Right atrium auricular region (tissue), 2 donors: Measurements from ENCODE around the gene ANKHD1. TPM values are rescaled to one million over a fixed set of nuclear protein-coding genes. Genes with fewer than 3 reads are reported as not detected.

Source experiments
- DNase-seq: peaks from one replicate; pipeline ENCODE4 v3.0.0-alpha.2; 2019; ENCODE audit warnings: low spot score
- H3K27ac ChIP-seq, 2 donors: fragments of 200-600 bp; sonication (generic); 1 replicate in 1 of 2; 2 replicates in 1 of 2; pipeline ENCODE4 v1.5.1; 2016 to 2019
- H3K27me3 ChIP-seq, 2 donors: fragments of 200-600 bp; sonication (generic); one replicate each; pipeline versions ENCODE4 v1.5.1 to v1.6.0; 2017 to 2019
- H3K36me3 ChIP-seq: fragments of 200-600 bp; sonication (generic); one replicate; pipeline ENCODE4 v1.5.1; 2016
- H3K4me1 ChIP-seq, 2 donors: fragments of 200-600 bp; sonication (generic); one replicate each; pipeline versions ENCODE4 v1.5.1 to v1.6.0; 2017 to 2019
- H3K4me3 ChIP-seq, 2 donors: fragments of 200-600 bp; sonication (generic); 1 replicate in 1 of 2; 2 replicates in 1 of 2; pipeline ENCODE4 v1.5.1; 2017 to 2019; ENCODE audit warnings: mild to moderate bottlenecking in 1 of 2, moderate library complexity in 1 of 2
- H3K9me3 ChIP-seq, 2 donors: fragments of 200-600 bp; sonication (generic); one replicate each; pipeline ENCODE4 v1.5.1; 2019
- total RNA-seq, 2 donors: library from RNA; depleted of rRNA; stranded (reverse); fragments of >200 nt; gene quantifications; one replicate each; pipeline ENCODE4 v1.1.0, GENCODE V29; 2016
- TF ChIP-seq, protein P1 (sequence below), 2 donors: fragments of 200-600 bp; sonication (generic); IDR thresholded peaks; one replicate each; pipeline ENCODE4 v1.5.1; 2019; ENCODE audit warnings: antibody characterized with exemption in 2 of 2

The ANKHD1 gene
- total RNA-seq, 2 donors from 2014 or later: 50.4 to 58.6 TPM

DNA sequence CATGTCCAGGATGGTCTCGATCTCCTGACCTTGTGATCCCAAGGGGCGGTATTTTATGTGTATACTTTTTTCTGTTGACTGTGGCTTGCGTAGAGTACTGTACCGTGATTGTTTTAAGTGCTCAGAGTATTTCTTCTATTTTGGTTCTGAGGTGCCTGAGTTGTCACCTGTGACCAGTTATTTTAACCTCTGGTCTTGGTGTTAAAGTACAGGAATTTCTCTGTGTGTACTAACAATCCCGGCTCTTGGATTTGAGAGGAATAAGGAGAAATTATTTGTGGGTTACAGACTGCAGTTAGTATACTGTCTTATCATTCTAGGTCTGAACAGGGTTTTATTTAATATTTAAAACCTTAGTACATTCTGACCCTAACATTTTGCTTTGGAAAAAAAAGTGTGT lies 2.0 kb downstream of the ANKHD1 start:
- H3K4me1 ChIP-seq: peaks cover 0 to 37% of the 10 kb centered on the region in 2 donors
- H3K9me3 ChIP-seq: no peaks in the 10 kb centered on the region
- H3K4me3 ChIP-seq: peak overlapping the region; percentile 80 to 99
- TF ChIP-seq, protein P1, sequence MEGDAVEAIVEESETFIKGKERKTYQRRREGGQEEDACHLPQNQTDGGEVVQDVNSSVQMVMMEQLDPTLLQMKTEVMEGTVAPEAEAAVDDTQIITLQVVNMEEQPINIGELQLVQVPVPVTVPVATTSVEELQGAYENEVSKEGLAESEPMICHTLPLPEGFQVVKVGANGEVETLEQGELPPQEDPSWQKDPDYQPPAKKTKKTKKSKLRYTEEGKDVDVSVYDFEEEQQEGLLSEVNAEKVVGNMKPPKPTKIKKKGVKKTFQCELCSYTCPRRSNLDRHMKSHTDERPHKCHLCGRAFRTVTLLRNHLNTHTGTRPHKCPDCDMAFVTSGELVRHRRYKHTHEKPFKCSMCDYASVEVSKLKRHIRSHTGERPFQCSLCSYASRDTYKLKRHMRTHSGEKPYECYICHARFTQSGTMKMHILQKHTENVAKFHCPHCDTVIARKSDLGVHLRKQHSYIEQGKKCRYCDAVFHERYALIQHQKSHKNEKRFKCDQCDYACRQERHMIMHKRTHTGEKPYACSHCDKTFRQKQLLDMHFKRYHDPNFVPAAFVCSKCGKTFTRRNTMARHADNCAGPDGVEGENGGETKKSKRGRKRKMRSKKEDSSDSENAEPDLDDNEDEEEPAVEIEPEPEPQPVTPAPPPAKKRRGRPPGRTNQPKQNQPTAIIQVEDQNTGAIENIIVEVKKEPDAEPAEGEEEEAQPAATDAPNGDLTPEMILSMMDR (IDR thresholded peaks at IDR 0.05): no peak
- no peaks in the 10 kb centered on the region for H3K27me3 ChIP-seq
- H3K27ac ChIP-seq: no peak overlapping the region
- DNase-seq: no peak
- no peaks in the 10 kb centered on the region for H3K36me3 ChIP-seq

- no peak for DNase-seq
- Histone ChIP-seq H3K36me3 (no peaks in the 10 kb centered on the region), H3K27me3 (no peaks in the 10 kb centered on the region), H3K4me1 (peaks cover 0 to 15% of the 10 kb centered on the region in 2 donors), H3K27ac (no peak overlapping the region), H3K9me3 (no peaks in the 10 kb centered on the region), H3K4me3 (no peak overlapping the region)
- TF ChIP-seq, protein P1 (IDR thresholded peaks at IDR 0.05): no peak
Observed at GRCh38 chr5:140408750-140409241, 7.2 kb downstream of the ANKHD1 start.

DNA sequence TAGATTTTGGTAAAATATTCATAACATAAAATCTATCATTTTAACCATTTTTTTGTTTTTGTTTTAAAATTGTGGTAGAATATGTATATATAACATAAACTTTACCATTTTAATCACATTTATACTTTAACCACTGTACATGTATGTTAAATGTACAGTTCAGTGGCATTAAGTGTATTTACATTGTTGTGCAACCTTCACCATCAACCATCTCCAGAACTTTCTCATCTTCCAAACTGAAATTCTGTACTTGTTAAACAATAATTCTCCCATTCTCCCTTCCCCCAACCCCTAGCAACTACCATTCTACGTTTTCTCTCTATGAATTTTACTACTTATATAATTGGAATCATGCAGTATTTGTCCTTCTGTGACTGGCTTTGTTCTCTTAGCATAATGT lies 11.6 kb downstream of the ANKHD1 start:
- H3K27ac ChIP-seq: no peak overlapping the region
- H3K27me3 ChIP-seq: no peaks in the 10 kb centered on the region
- H3K4me1 ChIP-seq: no peaks in the 10 kb centered on the region
- H3K4me3 ChIP-seq: no peak overlapping the region
- no peak for DNase-seq
- H3K9me3 ChIP-seq: no peaks in the 10 kb centered on the region
- H3K36me3 ChIP-seq: no peaks in the 10 kb centered on the region
- TF ChIP-seq, protein P1 (IDR thresholded peaks at IDR 0.05): no peak

GRCh38 chr5:140417235-140417634 lies 15.6 kb downstream of the ANKHD1 start:
- no peak for DNase-seq
- peaks cover 0 to 7% of the 10 kb centered on the region in 2 donors for H3K4me1 ChIP-seq
- TF ChIP-seq, protein P1 (IDR thresholded peaks at IDR 0.05): no peak

GRCh38 chr5:140418862-140419520 lies 17.4 kb downstream of the ANKHD1 start:
- TF ChIP-seq, protein P1 (IDR thresholded peaks at IDR 0.05): no peak
- DNase-seq: no peak
- Histone ChIP-seq H3K4me1 (peaks cover 0 to 13% of the 10 kb centered on the region in 2 donors), H3K4me3 (no peak overlapping the region), H3K36me3 (no peaks in the 10 kb centered on the region), H3K27ac (no peak overlapping the region), H3K9me3 (no peaks in the 10 kb centered on the region), H3K27me3 (no peaks in the 10 kb centered on the region)

More at GRCh38 chr5:140417235-140417634, 15.6 kb downstream of the ANKHD1 start:
- Histone ChIP-seq H3K27ac (no peak overlapping the region), H3K36me3 (no peaks in the 10 kb centered on the region), H3K4me3 (no peak overlapping the region), H3K27me3 (no peaks in the 10 kb centered on the region), H3K9me3 (no peaks in the 10 kb centered on the region)

DNA sequence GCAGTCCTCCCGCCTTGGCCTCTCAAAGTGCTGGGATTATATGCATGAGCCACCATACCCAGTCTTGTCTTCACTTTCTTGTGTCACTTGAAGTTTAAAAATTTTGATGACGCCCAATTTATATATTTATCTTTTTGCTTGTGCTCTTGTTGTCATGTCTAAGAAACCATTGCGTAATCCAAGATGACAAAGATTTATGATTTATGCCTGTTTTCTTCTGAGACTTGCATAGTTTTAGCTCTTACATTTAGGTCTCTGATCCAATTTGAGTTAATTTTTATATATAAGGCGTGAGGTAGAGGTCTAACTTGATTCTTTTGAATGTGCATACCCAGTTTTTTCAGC lies 18.6 kb downstream of the ANKHD1 start:
- DNase-seq: no peak
- no peaks in the 10 kb centered on the region for H3K27me3 ChIP-seq
- TF ChIP-seq, protein P1 (IDR thresholded peaks at IDR 0.05): no peak
- H3K4me1 ChIP-seq: peaks cover 0 to 13% of the 10 kb centered on the region in 2 donors
- no peaks in the 10 kb centered on the region for H3K9me3 ChIP-seq
- H3K36me3 ChIP-seq: no peaks in the 10 kb centered on the region
- H3K4me3 ChIP-seq: no peak overlapping the region
- H3K27ac ChIP-seq: no peak overlapping the region
